Astrocyte (in vitro differentiated cells and primary cell): ENCODE data around the gene FOXE3.

Experiments used
- CTCF ChIP-seq: IDR thresholded peaks from 2 replicates; pipeline ENCODE4 v1.5.1; 2011; ENCODE audit warnings: low read depth, mild to moderate bottlenecking, inconsistent platforms, low read length, moderate library complexity; ENCODE audit not compliant: insufficient read depth
- EZH2 ChIP-seq: IDR thresholded peaks from 2 replicates; pipeline ENCODE4 v1.6.1; 2012; ENCODE audit warnings: mild to moderate bottlenecking, low read length, inconsistent platforms; ENCODE audit not compliant: insufficient read depth

GRCh38 chr1:47417170-47418044 is 1.3 kb downstream of the FOXE3 start:
- TF ChIP-seq CTCF, result no peak
- TF ChIP-seq EZH2, result peak; percentile 94
